ENCODE data around the gene OTUB2.

DNA sequence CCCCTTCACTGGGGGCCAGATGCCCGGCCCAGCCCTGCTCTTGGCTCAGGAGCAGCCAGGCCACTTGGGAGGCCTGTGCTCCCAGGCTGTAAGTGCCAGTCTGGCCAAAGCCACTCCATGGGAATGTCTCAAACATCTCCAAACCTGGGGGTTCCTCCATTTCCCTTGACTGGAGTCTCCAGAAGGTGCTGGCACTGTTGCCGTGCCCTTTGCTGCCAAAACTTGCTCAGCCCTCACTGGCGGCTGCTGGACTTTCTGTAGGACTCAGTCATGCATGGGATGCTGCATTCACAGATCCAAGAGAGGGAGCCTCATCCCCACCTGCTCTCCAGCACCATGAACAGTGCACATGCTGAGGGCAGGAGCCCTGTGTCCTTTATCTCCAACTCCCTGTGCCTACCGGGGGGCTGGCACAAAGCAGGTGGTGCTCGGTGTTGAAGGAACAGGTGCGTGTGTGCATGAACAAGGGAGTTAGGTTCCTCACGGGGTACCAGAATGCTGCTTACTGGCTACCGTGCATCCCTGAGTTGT is 9.6 kb upstream of the OTUB2 start:
- TF ChIP-seq, protein P1, sequence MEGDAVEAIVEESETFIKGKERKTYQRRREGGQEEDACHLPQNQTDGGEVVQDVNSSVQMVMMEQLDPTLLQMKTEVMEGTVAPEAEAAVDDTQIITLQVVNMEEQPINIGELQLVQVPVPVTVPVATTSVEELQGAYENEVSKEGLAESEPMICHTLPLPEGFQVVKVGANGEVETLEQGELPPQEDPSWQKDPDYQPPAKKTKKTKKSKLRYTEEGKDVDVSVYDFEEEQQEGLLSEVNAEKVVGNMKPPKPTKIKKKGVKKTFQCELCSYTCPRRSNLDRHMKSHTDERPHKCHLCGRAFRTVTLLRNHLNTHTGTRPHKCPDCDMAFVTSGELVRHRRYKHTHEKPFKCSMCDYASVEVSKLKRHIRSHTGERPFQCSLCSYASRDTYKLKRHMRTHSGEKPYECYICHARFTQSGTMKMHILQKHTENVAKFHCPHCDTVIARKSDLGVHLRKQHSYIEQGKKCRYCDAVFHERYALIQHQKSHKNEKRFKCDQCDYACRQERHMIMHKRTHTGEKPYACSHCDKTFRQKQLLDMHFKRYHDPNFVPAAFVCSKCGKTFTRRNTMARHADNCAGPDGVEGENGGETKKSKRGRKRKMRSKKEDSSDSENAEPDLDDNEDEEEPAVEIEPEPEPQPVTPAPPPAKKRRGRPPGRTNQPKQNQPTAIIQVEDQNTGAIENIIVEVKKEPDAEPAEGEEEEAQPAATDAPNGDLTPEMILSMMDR (IDR thresholded peaks at IDR 0.05): no peak
- no peak for TF ChIP-seq POLR2A (IDR thresholded peaks at IDR 0.05)
